Colonic mucosa (tissue), 4 donors: ENCODE measurements around the gene MOGAT2. TPM values are rescaled to one million over a fixed set of nuclear protein-coding genes. Genes with fewer than 3 reads are reported as not detected.
"Not testable (repeated sequence)": the region's sequence is repeated elsewhere in the genome, so short reads cannot be mapped to it uniquely, and the experiment has no call there.

Experiments
- DNase-seq: peaks from one replicate; pipeline ENCODE4 v3.0.0-alpha.2; 2020
- H3K27ac ChIP-seq: fragments of 200-600 bp; one replicate; pipeline ENCODE4 v1.8.0; 2021
- H3K27me3 ChIP-seq: fragments of 200-600 bp; one replicate; pipeline ENCODE4 v1.8.0; 2021
- H3K36me3 ChIP-seq: fragments of 200-600 bp; one replicate; pipeline ENCODE4 v1.8.0; 2021
- H3K4me1 ChIP-seq: fragments of 200-600 bp; one replicate; pipeline ENCODE4 v1.8.0; 2021; ENCODE audit warnings: mild to moderate bottlenecking
- H3K4me3 ChIP-seq: fragments of 200-600 bp; one replicate; pipeline ENCODE4 v1.8.0; 2021
- H3K9ac ChIP-seq, 2 donors: one replicate each; pipeline ENCODE4 v1.7.0; 2013; ENCODE audit warnings: control low read depth in 2 of 2, low read depth in 2 of 2, low read length in 2 of 2
- H3K9me3 ChIP-seq: fragments of 200-600 bp; one replicate; pipeline ENCODE4 v1.8.0; 2021
- CTCF ChIP-seq: fragments of 200-600 bp; IDR thresholded peaks from one replicate; pipeline ENCODE4 v1.8.0; 2022; ENCODE audit warnings: antibody characterized with exemption, mild to moderate bottlenecking
- intact Hi-C: fragments of 100-400 bp; cut with DNase I; formaldehyde crosslinking; loops from one replicate; pipeline ENCODE4 v1.14.1; 2022
- total RNA-seq, 2 donors: library from RNA; stranded (reverse); fragmentation: NEBNext Ultra II Directional in 1 of 2; extraction: Animal tissue kit (Norgen Biotek cat#: 25700) in 1 of 2; gene quantifications; one replicate each; pipeline ENCODE4 v1.2.1, GENCODE V29; 2021
- donor health status: healthy.
- donor health status: DM: no; HTN: no; CAD: no.
- donor health status: DM: no; HTN: no; CAD: no.

Gene MOGAT2
- total RNA-seq, 2 donors from 2014 or later: 168 to 211 TPM

- H3K4me1 ChIP-seq: peaks cover 8% of the 10 kb centered on the region
- no peaks in the 10 kb centered on the region for H3K27me3 ChIP-seq
- no peak overlapping the region for H3K9ac ChIP-seq
- no peak overlapping the region for H3K4me3 ChIP-seq
- DNase-seq: no peak
- no peaks in the 10 kb centered on the region for H3K36me3 ChIP-seq
- intact Hi-C loops: loop anchor here (10.0 kb wide), 1 partner anchor 47 kb away; no protein-coding TSS in a partner anchor
- H3K9me3 ChIP-seq: no peaks in the 10 kb centered on the region
- TF ChIP-seq CTCF: no peak
- H3K27ac ChIP-seq: no peak overlapping the region
These were observed 19.7 kb downstream of the MOGAT2 start for GRCh38 chr11:75737314-75737713.

GRCh38 chr11:75740681-75741080, 23.0 kb downstream of the MOGAT2 start:
- H3K36me3 ChIP-seq: no peaks in the 10 kb centered on the region
- intact Hi-C loops: no loop called here
- no peak overlapping the region for H3K9ac ChIP-seq
- no peak overlapping the region for H3K27ac ChIP-seq
- H3K4me1 ChIP-seq: no peaks in the 10 kb centered on the region
- no peak for DNase-seq
- no peak overlapping the region for H3K4me3 ChIP-seq
- H3K27me3 ChIP-seq: no peaks in the 10 kb centered on the region
- H3K9me3 ChIP-seq: no peaks in the 10 kb centered on the region
- TF ChIP-seq CTCF: no peak

GRCh38 chr11:75743159-75743558, 25.5 kb downstream of the MOGAT2 start:
- H3K27ac ChIP-seq, H3K9ac ChIP-seq, H3K9me3 ChIP-seq, H3K27me3 ChIP-seq, H3K4me1 ChIP-seq, DNase-seq, intact Hi-C loops, H3K4me3 ChIP-seq, H3K36me3 ChIP-seq: not testable (repeated sequence)

- no peaks in the 10 kb centered on the region for H3K9me3 ChIP-seq
- no peaks in the 10 kb centered on the region for H3K4me1 ChIP-seq
- no peak overlapping the region for H3K9ac ChIP-seq
- no peak for DNase-seq
- H3K4me3 ChIP-seq: no peak overlapping the region
- no peaks in the 10 kb centered on the region for H3K36me3 ChIP-seq
- H3K27ac ChIP-seq: no peak overlapping the region
- no peak for TF ChIP-seq CTCF
- no peaks in the 10 kb centered on the region for H3K27me3 ChIP-seq
- intact Hi-C loops: no loop called here
These were observed 26.3 kb downstream of the MOGAT2 start for GRCh38 chr11:75743711-75744563.

GRCh38 chr11:75745807-75746206, 28.2 kb downstream of the MOGAT2 start:
- no peak for DNase-seq
- intact Hi-C loops: no loop called here
- H3K27me3 ChIP-seq: no peaks in the 10 kb centered on the region
- no peak overlapping the region for H3K4me3 ChIP-seq
- TF ChIP-seq CTCF: no peak
- H3K27ac ChIP-seq: no peak overlapping the region
- no peak overlapping the region for H3K9ac ChIP-seq
- H3K4me1 ChIP-seq: no peaks in the 10 kb centered on the region
- H3K9me3 ChIP-seq: no peaks in the 10 kb centered on the region
- no peaks in the 10 kb centered on the region for H3K36me3 ChIP-seq

- DNase-seq, H3K36me3 ChIP-seq, H3K4me3 ChIP-seq, H3K9me3 ChIP-seq, H3K4me1 ChIP-seq, H3K9ac ChIP-seq, H3K27me3 ChIP-seq, intact Hi-C loops, H3K27ac ChIP-seq: not testable (repeated sequence)
These were observed 31.2 kb downstream of the MOGAT2 start for GRCh38 chr11:75748729-75749273.

GRCh38 chr11:75754933-75755332, 37.3 kb downstream of the MOGAT2 start:
- H3K9ac ChIP-seq, H3K36me3 ChIP-seq, H3K4me3 ChIP-seq, DNase-seq, H3K9me3 ChIP-seq, H3K27ac ChIP-seq, H3K4me1 ChIP-seq, H3K27me3 ChIP-seq, intact Hi-C loops: not testable (repeated sequence)
